Measurements from ENCODE around the gene HMGCLL1.
A peak's percentile ranks its signal among the peaks of the same experiment; 100 is the strongest.

The HMGCLL1 gene

DNA sequence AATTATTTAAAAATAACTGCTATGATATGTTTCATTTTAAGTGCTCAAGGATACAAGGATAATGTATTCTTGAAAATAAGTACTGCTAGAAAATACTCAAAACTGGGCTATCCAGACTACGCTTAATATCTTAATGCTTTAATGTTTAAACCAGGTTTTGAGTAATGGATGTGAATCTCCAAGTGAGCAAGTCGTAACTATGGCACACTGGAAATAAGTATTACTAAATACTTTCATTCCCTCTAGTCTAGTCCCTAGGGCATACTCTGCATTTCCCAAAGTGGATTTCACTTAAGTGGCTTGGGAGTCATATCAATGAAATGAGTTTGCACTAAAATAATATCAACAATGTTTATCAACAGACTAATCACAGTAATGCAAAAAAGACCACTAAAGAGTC lies 48.1 kb downstream of the HMGCLL1 start:
- DNase-seq, result no peak

DNA sequence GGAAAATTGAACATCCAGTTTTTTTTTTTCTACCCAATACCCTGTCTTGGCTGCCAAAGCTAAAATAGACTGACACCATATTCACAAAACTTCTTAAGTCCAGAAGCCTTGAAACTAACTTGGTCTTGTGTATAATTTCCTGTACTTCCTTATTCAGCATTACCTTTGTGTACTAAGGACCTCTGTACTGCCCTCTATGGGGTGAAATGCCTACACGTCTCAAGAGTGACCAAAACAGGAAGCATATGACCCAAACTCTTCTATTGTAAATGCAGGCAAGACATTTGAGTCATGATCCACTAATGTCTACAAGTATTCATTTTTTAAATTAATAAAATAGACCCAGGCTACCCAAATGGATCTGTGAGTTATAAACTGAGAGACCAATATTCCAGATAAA lies 50.4 kb downstream of the HMGCLL1 start:
- peak; percentile 52 for DNase-seq

DNA sequence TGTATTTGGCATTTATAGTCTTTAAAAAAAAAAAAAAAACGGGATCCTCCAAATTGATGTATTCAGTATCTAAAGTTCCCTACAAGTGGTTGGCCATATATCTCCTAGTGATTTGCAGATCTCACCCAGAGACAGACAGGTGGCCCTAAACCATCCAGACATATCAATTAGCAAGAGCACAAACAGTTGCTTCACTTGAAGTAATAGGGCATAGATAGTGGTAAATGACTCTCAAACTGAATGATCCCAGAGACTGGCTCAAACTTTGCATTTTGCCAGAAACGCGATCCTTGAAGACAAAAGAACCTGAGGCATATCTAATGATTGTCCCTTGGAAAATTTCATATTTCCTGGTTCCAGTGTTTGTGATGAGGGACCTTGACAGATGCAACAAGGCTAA lies 54.6 kb downstream of the HMGCLL1 start:
- DNase-seq, result no peak

DNA sequence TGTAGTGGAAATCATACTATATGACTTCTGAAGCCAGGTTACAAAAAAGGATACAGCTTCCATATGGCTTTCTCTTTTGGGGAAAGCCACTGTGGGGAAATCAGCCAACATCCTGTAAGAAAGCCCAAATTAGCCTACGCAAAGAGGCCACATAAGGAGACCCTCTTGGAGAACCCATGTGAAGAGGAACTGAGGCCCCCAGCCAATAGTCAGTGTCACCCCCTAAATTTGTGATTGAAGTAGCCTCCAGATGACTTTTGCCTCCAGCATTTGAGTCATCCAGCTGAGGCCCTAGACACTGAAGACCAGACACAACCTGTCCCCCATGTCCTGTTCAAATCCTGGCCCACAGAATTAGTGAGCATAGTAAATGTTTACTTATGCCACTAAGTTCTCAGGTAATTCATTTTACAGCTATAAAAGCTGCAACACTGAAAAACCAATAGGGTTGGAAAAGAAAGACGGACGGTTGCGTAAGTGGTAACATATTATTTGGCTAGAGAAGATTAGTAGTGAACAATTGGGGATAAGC lies 60.4 kb downstream of the HMGCLL1 start:
- DNase-seq, result no peak

DNA sequence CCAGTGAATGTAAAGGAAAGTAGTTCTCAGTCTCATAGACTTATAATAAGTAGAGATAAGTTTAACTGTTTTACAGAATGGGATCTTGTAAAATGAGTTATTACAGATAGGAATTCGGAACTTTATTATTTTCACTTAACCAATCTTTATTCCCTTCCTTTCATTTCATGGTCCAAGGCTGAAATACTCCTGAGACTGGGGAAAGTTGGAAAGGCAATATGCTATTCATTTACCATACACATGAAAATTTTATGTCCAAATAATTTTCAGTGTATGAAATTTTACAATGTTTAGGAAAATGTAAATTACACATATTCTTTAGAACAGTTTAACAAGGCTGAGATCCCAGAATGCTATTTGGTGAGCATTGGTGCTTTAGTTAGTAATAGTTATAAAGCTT lies 62.3 kb downstream of the HMGCLL1 start:
- DNase-seq, result no peak

DNA sequence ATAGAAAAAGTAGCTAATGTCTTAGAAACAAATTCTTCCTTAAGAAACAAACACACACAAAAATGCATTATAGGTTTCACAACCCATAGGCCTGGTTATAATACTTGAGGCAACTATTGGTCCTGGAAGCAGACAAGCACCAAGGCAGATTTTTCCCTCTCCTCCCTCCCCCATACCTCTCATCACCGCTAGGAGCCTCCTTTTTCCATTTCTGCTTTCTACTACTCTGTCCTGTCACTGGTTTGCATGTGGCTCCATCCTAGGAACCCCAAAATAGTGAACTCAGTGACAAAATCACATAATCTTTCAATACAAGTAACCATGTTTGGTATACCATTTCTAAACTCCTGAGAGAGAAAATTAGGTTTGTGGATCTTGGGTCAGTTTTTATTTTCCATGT lies 66.1 kb downstream of the HMGCLL1 start:
- DNase-seq, result no peak

DNA sequence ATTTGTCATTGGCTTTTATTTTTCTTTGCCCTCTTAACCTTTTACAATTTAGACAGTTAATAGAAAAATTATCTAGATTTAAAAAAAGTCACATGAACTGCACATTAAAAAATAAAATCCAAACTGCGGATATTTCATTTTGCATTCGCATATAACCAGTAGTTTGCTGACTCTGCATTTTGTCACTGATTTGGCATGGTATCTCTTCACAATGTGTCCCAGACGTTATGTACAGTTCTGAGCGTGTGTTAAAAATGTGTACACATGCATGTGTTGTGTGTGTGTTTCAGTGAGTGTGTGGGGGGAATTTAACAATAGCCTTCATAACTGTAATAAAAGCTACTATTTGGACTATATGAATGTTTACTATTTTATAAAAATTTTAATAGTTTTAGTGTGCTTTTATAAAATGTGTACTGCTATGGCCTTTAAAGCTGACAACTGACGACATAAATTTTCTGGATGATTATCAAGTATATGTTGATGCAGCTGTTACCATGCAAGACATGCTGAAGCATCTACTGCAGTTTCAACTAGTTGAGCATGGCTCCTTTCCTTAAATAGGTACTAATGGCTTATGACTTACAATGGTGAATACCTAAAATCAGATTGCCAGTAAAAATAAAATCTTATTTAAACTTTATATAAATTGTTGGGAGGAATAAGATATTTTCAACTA lies 67.7 kb downstream of the HMGCLL1 start:
- DNase-seq, result no peak

DNA sequence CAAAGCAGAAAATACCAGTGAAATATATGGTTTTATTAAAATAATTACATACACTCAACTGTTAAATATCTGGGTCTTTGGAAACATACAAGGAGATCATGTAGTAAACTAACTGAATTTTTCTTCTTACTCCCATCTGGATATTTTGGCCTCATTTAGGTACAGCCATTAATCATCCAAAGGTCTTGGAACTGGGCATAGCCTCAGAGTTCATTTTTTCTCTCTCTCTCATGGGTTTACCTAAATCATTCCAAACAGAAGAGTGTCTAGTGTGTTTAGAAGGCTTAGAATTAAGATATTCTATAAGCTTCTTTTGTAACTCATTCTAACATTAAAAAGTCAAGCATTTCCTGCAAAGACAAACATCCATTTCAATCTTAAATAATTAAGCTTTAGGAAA lies 79.4 kb downstream of the HMGCLL1 start:
- no peak for DNase-seq

DNA sequence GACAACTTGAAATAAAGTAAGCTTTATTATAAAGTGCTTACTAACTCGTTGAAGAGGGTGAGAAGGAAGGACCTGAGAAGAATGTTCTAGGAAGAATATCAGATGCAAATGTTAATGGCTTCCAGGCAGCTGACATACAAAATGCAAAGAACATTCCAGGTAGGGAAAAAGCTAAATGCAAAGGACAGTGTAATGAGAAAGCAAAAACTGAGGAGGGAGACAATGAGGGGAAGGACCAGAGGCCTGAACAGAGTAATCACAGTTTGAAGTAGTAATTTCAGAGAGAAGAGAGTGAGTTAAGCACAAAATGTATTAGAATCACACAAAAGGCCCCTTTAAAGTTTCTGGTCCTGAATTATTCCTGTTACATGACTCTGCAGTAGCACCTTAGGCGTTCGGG lies 81.3 kb downstream of the HMGCLL1 start:
- DNase-seq, result no peak

DNA sequence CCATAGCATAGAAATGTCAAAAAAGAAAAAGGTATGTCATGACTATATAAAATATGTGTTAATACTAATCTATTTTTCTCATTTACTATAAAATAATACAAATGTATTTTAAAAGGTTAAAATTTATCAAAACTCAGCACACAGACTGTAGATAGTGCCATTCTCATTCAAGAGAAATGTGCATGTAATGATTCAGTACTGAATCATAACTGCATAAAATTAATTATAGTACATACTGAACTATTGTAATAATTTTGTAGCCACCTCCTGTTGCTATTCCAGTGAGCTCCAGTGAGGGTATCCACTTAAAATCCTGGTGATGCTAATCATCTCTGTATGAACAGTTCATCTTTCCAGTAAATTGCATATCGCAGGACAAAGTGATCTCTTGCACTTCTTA lies 82.8 kb downstream of the HMGCLL1 start:
- DNase-seq, result no peak

DNA sequence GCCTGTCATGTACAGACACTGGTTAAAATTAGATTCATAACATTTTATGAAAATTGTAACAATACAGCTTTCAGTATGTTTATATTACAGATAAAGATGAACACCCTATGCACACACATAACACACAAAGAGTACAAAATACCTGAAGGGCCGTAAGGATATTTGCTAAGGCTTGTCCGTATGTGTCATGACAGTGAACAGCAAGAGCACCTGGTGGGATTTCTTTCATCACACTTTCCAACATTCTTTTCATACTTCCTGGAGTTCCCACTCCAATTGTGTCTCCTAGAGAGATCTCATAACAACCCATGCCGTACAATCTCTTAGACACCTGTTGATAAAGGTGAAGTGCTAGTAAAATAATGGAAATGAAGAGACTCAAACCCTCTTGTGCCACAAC lies 83.7 kb downstream of the HMGCLL1 start:
- no peak for DNase-seq

DNA sequence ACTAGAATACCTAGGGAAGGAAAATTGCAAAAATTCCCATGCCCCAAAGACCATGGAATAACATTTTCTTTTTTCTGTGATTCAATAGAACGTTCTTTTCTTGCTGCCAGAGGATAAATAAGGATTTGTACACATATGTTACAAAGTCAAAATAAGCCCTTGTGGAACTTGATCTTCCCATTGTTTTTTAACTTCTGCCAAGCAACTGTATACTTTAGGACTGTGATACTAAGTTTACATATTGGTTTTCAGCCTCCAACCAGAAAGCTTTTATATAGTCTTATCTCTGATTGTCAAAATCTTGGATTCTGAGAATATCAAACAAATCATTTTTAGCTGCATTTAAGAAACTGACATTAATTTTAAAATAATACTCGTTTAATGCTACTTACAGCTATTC lies 84.6 kb downstream of the HMGCLL1 start:
- no peak for DNase-seq

DNA sequence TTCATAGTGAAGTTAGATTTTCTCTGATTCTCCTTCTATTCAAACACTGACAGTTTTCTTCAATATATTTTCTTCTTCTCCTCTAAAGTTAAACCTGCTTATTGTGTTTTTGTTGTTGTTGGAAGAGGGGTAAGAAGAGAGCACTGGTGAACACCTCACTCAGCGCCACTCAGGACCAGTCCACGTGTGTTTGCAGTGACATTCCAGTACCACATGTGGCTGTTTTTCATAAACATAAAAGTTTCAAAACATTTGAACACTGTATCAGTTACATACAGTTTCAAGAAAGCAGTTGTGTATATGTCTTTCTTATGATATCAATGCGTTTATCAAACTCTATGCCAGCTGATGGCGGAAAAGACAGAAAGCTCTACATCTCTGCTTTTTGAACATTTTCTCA lies 86.7 kb downstream of the HMGCLL1 start:
- DNase-seq, result no peak

DNA sequence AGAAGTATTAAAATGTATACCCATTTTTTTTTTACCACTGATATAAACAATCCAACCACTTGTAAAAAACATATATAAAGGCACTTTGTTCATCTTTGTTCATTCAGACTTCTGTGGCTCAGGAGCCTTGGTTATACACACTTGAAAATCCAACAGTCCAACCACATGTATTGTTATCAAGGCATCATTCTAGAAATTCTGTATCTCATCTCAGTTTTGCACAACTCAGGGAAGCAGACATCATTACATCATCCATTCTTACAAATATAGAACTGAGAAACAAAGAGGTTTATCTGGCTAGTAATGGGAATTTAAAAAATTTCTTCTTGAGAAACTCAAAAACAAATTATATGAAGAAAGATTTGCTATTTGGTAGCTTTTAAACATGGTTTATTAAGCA lies 88.1 kb downstream of the HMGCLL1 start:
- no peak for DNase-seq

DNA sequence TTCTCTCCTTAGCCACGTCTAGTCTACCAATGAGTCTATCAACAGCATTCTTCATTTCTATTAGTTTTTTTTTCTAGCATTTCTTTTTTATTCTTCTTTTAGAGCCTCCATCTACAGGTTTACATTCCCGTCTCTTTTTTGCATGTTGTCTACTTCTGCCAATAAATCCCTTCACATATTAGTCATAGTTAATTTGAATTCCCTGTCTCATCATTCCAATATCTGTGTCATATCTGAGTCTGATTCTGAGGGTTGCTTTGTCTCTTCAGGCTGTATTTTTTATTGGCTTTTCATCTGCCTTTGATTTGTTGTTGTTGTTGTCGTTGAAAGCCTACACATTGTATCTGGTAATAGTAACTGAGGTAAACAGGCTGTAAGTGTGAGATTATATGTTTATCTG lies 104.6 kb downstream of the HMGCLL1 start:
- DNase-seq, result no peak

DNA sequence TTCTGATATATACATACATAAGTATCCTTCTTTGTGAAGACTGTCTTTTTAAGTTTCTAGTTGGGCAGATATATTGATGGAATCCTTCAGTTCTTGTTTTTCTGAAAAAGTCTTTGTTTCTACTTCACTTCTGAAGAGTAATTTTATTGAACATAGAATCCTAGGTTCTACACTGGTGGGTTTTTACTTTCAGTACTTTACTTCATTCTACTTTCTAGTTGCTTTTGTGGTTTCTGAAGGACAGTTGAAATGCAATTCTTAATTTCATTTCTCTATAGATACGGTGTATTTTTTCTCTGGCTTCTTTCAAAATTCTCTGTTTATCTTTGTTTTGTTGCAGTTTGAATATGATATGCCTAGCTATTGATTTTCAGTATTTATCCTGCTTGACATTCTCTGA lies 105.3 kb downstream of the HMGCLL1 start:
- no peak for DNase-seq

DNA sequence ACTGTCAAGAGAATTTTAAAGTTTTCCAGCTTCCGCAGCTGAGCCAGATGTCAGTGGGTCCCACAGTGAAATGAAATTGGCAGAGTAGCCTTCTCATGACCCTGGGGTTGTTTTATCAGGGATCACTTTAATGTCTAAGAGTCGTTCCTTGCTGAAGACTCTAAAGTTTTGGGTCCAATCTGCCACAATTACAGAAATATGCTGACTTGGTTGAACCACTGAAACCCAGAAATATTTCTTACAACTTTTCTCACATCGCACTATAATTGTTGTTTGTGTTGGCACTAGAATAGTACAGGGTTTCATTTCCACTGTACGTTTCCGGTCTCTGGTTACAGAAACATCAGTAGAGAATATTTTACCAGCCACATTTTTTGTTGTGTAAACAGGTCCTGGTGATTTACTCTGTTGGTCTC lies 109.0 kb downstream of the HMGCLL1 start:
- DNase-seq, result no peak

DNA sequence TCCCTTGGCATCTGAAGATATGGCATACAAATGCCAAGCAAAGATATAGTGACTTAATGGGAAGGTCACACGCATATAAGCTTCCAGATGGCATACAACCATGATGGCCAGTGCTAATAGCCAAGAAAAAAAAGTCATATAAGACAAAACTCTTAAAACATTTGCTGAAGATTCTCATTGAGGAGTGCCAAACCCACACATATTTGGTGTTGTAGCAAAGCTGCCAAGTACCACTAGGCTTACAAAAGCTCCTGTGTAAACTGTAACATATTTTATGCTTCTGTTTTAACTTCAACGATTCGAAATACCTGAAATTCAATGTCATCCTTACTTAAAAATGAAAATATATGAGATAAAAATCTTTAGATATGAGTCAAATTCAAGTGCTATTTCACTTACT lies 123.0 kb downstream of the HMGCLL1 start:
- DNase-seq, result no peak

DNA sequence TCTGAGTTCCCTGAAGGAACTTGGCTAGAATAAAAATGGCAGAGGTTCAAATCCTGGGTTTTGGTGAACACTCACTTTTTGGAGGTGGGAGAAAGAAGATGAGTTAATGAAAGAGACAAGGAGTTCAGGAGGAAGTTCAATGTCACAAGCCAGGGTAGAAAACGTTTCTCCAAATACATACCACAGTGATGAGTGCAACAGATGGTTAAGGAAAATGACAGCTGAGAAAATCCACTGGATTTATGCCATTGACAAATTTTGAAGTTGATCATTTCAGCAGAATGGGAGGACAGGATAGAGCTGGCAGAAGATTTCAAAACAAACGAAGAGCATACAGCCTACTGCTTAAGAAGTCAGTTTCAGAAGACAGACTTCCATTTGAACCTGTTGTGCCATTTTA lies 129.0 kb downstream of the HMGCLL1 start:
- DNase-seq, result peak; percentile 31

DNA sequence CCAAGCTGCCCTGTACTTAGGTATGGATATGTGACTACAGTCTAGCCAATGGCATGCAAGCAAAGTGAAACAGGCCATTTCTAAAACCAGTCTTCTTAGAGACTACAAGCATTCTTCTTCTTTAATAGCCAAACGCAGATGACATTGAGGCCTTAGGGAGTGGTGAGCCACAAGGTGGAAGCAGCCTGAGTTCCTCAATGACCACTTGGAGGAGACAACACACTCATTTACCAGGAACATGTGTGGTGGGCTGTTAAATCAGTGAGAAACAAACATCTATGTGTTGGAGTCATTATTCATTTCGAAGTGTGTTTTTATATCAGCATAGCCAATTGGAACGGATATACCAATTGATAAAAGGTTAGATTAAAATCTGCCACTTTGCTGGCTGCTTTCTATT lies 129.8 kb downstream of the HMGCLL1 start:
- no peak for DNase-seq

DNA sequence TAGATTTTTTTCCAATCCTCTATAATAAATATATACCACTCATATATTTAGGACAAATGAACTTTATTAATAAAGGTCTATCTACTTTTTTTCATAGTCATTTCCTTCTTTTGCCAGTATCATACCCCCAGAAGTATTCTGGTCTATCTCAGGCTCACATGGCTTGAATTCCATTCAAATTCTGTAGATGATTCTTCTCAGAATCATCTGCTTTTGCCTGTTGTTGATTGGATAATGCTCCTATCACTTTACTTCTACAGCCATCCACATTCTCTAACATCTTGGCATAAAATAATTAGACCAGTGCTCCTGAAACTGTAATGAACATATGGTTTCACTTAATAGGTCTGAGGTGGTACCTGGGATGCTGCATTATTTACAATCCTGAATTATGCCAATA lies 130.5 kb downstream of the HMGCLL1 start:
- peak; percentile 66 for DNase-seq

DNA sequence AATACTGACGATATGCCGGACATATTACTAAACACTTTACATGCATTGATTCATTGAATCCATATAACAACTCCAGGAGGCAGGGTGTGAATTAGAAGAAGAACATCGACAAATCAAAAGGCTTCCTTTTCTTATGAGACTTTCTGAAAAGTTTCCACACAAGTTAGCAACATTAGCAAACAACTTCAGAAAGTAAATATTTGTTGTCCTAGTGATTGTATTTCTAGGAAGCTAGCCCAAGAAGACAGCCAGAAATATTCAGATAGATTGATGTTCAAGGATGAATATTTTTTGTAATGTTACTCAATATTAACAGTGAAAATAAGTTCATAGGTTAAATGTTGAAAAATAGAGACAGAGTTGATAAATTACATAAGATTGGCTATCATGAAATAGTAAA lies 131.1 kb downstream of the HMGCLL1 start:
- no peak for DNase-seq

DNA sequence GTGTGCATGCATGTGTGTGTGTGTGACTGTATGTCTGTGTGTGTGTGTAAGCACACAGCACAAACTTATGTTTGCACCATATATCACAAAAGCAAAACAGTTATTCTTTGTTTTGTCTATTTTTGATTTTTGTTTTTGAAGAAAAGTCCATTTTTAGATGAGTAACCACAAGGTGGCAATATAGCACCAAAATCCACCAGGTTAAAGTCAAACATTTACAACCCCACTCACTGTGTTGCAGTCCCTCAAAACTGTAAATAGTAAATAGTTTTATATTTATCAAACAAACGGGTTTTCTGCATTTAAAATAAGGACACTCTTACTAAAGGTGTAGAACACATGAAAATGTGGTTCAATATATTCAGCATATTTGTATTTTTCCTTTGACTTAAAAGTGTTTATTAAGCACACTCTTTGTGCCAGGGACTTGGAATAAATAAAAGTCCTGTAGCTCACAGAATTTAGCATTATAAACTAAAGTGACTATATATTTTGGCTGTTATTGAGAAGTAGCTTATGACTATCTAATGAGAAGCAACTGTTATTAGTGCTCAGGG lies 133.3 kb downstream of the HMGCLL1 start:
- DNase-seq, result no peak

DNA sequence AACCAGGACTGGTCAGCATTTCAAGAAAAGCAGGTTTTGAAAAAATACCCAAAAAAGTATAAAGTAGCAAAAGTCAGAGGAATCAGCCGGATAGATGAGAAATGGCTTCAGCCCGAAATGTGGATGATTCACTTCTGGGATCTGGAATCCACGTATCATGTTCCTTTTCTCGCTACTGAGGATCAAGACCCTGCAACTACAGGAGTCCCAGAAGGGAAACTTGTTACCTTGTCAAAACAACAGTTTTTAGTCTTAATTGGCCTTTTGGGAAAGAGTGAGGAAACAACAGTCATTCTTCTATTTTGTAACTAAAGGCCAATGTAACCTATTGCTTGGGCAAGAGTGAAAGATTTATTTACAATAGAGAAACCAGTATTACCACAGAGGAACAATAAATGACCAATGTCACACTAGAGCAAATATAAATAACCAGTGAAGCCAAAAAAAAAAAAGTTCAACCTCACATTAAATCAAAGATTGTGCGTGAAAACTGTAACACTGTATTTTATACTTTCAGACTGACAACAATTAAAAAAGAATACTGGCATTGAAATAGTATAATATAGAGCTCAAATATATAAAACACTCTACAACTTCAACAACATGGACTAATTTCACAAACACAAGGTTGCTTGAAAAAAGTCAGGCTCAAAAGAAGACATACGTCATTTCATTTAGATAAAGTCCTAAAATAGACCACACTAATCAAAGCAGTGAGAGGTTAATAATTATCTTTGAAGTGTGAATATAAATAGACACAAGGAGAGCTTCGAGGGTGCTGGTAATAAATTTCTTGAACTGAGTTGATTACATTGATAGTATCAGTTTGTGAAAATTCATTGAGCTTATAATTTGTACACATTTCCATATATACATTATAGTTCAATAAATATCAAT lies 135.5 kb downstream of the HMGCLL1 start:
- DNase-seq, result no peak

Measured in NCI-H226 (cell line).